H9 (cell line): ENCODE results near the gene CDH18. TPM values are rescaled to one million over a fixed set of nuclear protein-coding genes. Genes with fewer than 3 reads are reported as not detected.

Experiments
- DNase-seq: peaks from one replicate; pipeline ENCODE4 v3.0.0-alpha.2; 2017
- H2AFZ ChIP-seq: one replicate; pipeline ENCODE4 v1.6.1; 2013; ENCODE audit warnings: mild to moderate bottlenecking, low read length, control low read depth, moderate library complexity
- H2AK5ac ChIP-seq: 2 replicates; pipeline ENCODE4 v1.6.1; 2013; ENCODE audit warnings: low read length, control low read depth, mixed read lengths; ENCODE audit not compliant: insufficient read length
- H2BK120ac ChIP-seq: one replicate; pipeline ENCODE4 v1.6.1; 2013; ENCODE audit warnings: low read depth, mild to moderate bottlenecking, low read length, control low read depth, inconsistent platforms; ENCODE audit not compliant: poor library complexity, severe bottlenecking
- H2BK12ac ChIP-seq: 2 replicates; pipeline ENCODE4 v1.6.1; 2013; ENCODE audit warnings: low read length, control low read depth, mixed read lengths, low read depth; ENCODE audit not compliant: insufficient read length
- H2BK15ac ChIP-seq: 2 replicates; pipeline ENCODE4 v1.6.1; 2013; ENCODE audit warnings: low read depth, low read length, control low read depth
- H2BK20ac ChIP-seq: one replicate; pipeline ENCODE4 v1.6.1; 2013; ENCODE audit warnings: low read depth, mild to moderate bottlenecking, low read length, control low read depth, inconsistent platforms; ENCODE audit not compliant: poor library complexity, severe bottlenecking
- H2BK5ac ChIP-seq: 2 replicates; pipeline ENCODE4 v1.6.1; 2013; ENCODE audit warnings: low read length, control low read depth, mixed read lengths; ENCODE audit not compliant: insufficient read length
- H3K14ac ChIP-seq: 2 replicates; pipeline ENCODE4 v1.6.1; 2013; ENCODE audit warnings: low read length, control low read depth; ENCODE audit not compliant: insufficient read depth
- H3K18ac ChIP-seq: 2 replicates; pipeline ENCODE4 v1.6.1; 2013; ENCODE audit warnings: low read depth, mild to moderate bottlenecking, mixed read lengths, low read length, control low read depth; ENCODE audit not compliant: insufficient read length
- H3K23ac ChIP-seq: 2 replicates; pipeline ENCODE4 v1.6.1; 2013; ENCODE audit warnings: low read length, control low read depth, mixed read lengths, low read depth; ENCODE audit not compliant: insufficient read length
- H3K23me2 ChIP-seq: 2 replicates; pipeline ENCODE4 v1.6.1; 2013; ENCODE audit warnings: low read depth, mild to moderate bottlenecking, mixed read lengths, low read length, control low read depth; ENCODE audit not compliant: insufficient read length, poor library complexity, severe bottlenecking
- H3K27ac ChIP-seq: 2 replicates; pipeline ENCODE4 v1.5.1; 2013; ENCODE audit warnings: low read length, control low read depth, mixed read lengths, low read depth; ENCODE audit not compliant: insufficient read length
- H3K27me3 ChIP-seq: 2 replicates; pipeline ENCODE4 v1.6.1; 2013; ENCODE audit warnings: low read length, control low read depth, inconsistent platforms; ENCODE audit not compliant: insufficient read depth
- H3K4ac ChIP-seq: 2 replicates; pipeline ENCODE4 v1.6.1; 2013; ENCODE audit warnings: low read depth, mild to moderate bottlenecking, control low read depth, inconsistent platforms, low read length, moderate library complexity
- H3K4me1 ChIP-seq: 2 replicates; pipeline ENCODE4 v1.6.1; 2013; ENCODE audit warnings: low read length, control low read depth, inconsistent platforms; ENCODE audit not compliant: insufficient read depth
- H3K4me2 ChIP-seq: 2 replicates; pipeline ENCODE4 v1.6.1; 2013; ENCODE audit warnings: low read length, control low read depth, mixed read lengths; ENCODE audit not compliant: insufficient read length, insufficient read depth
- H3K56ac ChIP-seq: 2 replicates; pipeline ENCODE4 v1.6.1; 2013; ENCODE audit warnings: low read depth, mild to moderate bottlenecking, mixed read lengths, low read length, control low read depth; ENCODE audit not compliant: insufficient read length
- H3K79me1 ChIP-seq: 2 replicates; pipeline ENCODE4 v1.6.1; 2013; ENCODE audit warnings: low read depth, mild to moderate bottlenecking, moderate library complexity, low read length, control low read depth, inconsistent platforms; ENCODE audit not compliant: insufficient read depth, poor library complexity, severe bottlenecking
- H3K79me2 ChIP-seq: 2 replicates; pipeline ENCODE4 v1.6.1; 2013; ENCODE audit warnings: low read length, control low read depth, inconsistent platforms; ENCODE audit not compliant: insufficient read depth
- H3K9ac ChIP-seq: 2 replicates; pipeline ENCODE4 v1.6.1; 2013; ENCODE audit warnings: low read length, control low read depth, mixed read lengths; ENCODE audit not compliant: insufficient read length; ENCODE audit errors: extremely low read depth
- H3K9me3 ChIP-seq: one replicate; pipeline ENCODE4 v1.6.1; 2013; ENCODE audit warnings: low read depth, low read length, inconsistent platforms; ENCODE audit not compliant: control insufficient read depth
- H3T11ph ChIP-seq: one replicate; pipeline ENCODE4 v1.6.1; 2013; ENCODE audit warnings: mild to moderate bottlenecking, low read length, control low read depth, inconsistent platforms
- H4K20me1 ChIP-seq: one replicate; pipeline ENCODE4 v1.6.1; 2013; ENCODE audit not compliant: control insufficient read depth, insufficient read length, insufficient read depth
- H4K5ac ChIP-seq: 2 replicates; pipeline ENCODE4 v1.6.1; 2013; ENCODE audit warnings: low read depth, mild to moderate bottlenecking, mixed read lengths, low read length, control low read depth; ENCODE audit not compliant: insufficient read length
- H4K8ac ChIP-seq: replicated peaks from 2 replicates; pipeline ENCODE4 v1.6.1; 2013; ENCODE audit warnings: low read length, control low read depth, mixed read lengths, low read depth; ENCODE audit not compliant: insufficient read length
- H4K91ac ChIP-seq: 2 replicates; pipeline ENCODE4 v1.6.1; 2013; ENCODE audit warnings: low read depth, mild to moderate bottlenecking, moderate library complexity, mixed read lengths, low read length, control low read depth; ENCODE audit not compliant: insufficient read length
- H3K27ac Mint-ChIP-seq, 3 experiments: 2 replicates in 2 of 3; 3 replicates in 1 of 3; pipeline ENCODE4 v1.8.0; 2020 to 2021; ENCODE audit warnings: mixed read lengths in 3 of 3, mild to moderate bottlenecking in 1 of 3, moderate library complexity in 1 of 3
- H3K27me3 Mint-ChIP-seq: 2 replicates; pipeline ENCODE4 v1.8.0; 2021; ENCODE audit warnings: low read depth, mild to moderate bottlenecking, moderate library complexity, mixed read lengths
- H3K36me3 Mint-ChIP-seq, 3 experiments: 2 replicates in 2 of 3; 3 replicates in 1 of 3; pipeline ENCODE4 v1.8.0; 2020 to 2021; ENCODE audit warnings: low read depth in 3 of 3, mixed read lengths in 3 of 3; ENCODE audit not compliant: insufficient read depth in 1 of 3
- H3K4me1 Mint-ChIP-seq, 2 experiments: 2 replicates each; pipeline ENCODE4 v1.8.0; 2020; ENCODE audit warnings: mixed read lengths in 2 of 2
- H3K4me3 Mint-ChIP-seq, 2 experiments: 2 replicates in 1 of 2; 3 replicates in 1 of 2; pipeline ENCODE4 v1.8.0; 2020 to 2021; ENCODE audit warnings: mild to moderate bottlenecking in 2 of 2, mixed read lengths in 2 of 2, moderate library complexity in 1 of 2
- H3K9me3 Mint-ChIP-seq, 2 experiments: 2 replicates in 1 of 2; 3 replicates in 1 of 2; pipeline ENCODE4 v1.8.0; 2020; ENCODE audit warnings: mild to moderate bottlenecking in 2 of 2, mixed read lengths in 2 of 2, moderate library complexity in 1 of 2
- CTCF ChIP-seq: fragments of 200-600 bp; sonication (generic); conservative IDR thresholded peaks from 3 replicates; pipeline ENCODE4 v1.8.0; 2021; ENCODE audit warnings: antibody characterized with exemption, mild to moderate bottlenecking
- WGBS: extraction: QIAGEN DNeasy Blood & Tissue Kit; methylation state at CpG from one replicate; pipeline ENCODE4 v1.1.7; 2013; ENCODE audit warnings: missing lambda C conversion rate, low lambda C conversion rate, mixed read lengths; ENCODE audit not compliant: insufficient read length; ENCODE audit errors: extremely low coverage; 5-methylcytosine and 5-hydroxymethylcytosine counted together
- total RNA-seq: library from RNA; stranded (reverse); gene quantifications from 2 replicates; pipeline ENCODE4 v1.2.1, GENCODE V29; 2021

CDH18 gene
- total RNA-seq, 1 experiment from 2014 or later, result not detected

- Histone ChIP-seq H3K4ac (no peak overlapping the region), H3K23ac (no peak overlapping the region), H3K79me1 (no peaks in the 10 kb centered on the region), H2AFZ (no peak overlapping the region), H3K27ac (no peak overlapping the region), H3K4me2 (no peak overlapping the region), H3K9me3 (no peaks in the 10 kb centered on the region), H2BK15ac (no peak overlapping the region), H3K4me1 (no peaks in the 10 kb centered on the region), H3K27me3 (no peaks in the 10 kb centered on the region), H2BK120ac (no peak overlapping the region), H4K20me1 (no peaks in the 10 kb centered on the region), H3K79me2 (no peaks in the 10 kb centered on the region), H2AK5ac (no peak overlapping the region), H3K23me2 (no peaks in the 10 kb centered on the region), H4K8ac (no peak overlapping the region), H4K91ac (no peak overlapping the region), H4K5ac (no peak overlapping the region), H2BK12ac (no peak overlapping the region), H3T11ph (no peak overlapping the region), H3K18ac (no peak overlapping the region), H2BK5ac (no peak overlapping the region), H3K14ac (no peak overlapping the region), H3K9ac (no peak overlapping the region), H2BK20ac (no peak overlapping the region), H3K56ac (no peak overlapping the region)
- no peak for DNase-seq
- Mint-ChIP-seq H3K4me3 (no peak overlapping the region), H3K9me3 (peaks cover 14 to 16% of the 10 kb centered on the region in 2 experiments; a peak in 4 of 5 replicates), H3K27ac (peak overlapping the region in 1 of 3 experiments; percentile 64; a peak in 2 of 7 replicates), H3K4me1 (peaks cover 5% of the 10 kb centered on the region in 2 experiments; a peak in 3 of 4 replicates), H3K36me3 (peaks cover 5 to 22% (median 11%) of the 10 kb centered on the region in 3 experiments), H3K27me3 (no peaks in the 10 kb centered on the region)
- no peak for TF ChIP-seq CTCF
- no CpG with 5 or more reads among the region's 3 CpGs for WGBS
These were observed 259.4 kb downstream of the CDH18 start for GRCh38 chr5:19728571-19728970.
